DMS53 treated with DMSO at 0.1 percent for 48 hours (cell line): ENCODE results near the gene TUBGCP4.
"Not testable (repeated sequence)": the region's sequence is repeated elsewhere in the genome, so short reads cannot be mapped to it uniquely, and the experiment has no call there.

ENCODE experiments used
- DNase-seq: peaks from one replicate; lab custom pipeline; 2025; ENCODE audit not compliant: unreplicated experiment; lab: John Stamatoyannopoulos, UW

Gene TUBGCP4, protein sequence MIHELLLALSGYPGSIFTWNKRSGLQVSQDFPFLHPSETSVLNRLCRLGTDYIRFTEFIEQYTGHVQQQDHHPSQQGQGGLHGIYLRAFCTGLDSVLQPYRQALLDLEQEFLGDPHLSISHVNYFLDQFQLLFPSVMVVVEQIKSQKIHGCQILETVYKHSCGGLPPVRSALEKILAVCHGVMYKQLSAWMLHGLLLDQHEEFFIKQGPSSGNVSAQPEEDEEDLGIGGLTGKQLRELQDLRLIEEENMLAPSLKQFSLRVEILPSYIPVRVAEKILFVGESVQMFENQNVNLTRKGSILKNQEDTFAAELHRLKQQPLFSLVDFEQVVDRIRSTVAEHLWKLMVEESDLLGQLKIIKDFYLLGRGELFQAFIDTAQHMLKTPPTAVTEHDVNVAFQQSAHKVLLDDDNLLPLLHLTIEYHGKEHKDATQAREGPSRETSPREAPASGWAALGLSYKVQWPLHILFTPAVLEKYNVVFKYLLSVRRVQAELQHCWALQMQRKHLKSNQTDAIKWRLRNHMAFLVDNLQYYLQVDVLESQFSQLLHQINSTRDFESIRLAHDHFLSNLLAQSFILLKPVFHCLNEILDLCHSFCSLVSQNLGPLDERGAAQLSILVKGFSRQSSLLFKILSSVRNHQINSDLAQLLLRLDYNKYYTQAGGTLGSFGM

DNA sequence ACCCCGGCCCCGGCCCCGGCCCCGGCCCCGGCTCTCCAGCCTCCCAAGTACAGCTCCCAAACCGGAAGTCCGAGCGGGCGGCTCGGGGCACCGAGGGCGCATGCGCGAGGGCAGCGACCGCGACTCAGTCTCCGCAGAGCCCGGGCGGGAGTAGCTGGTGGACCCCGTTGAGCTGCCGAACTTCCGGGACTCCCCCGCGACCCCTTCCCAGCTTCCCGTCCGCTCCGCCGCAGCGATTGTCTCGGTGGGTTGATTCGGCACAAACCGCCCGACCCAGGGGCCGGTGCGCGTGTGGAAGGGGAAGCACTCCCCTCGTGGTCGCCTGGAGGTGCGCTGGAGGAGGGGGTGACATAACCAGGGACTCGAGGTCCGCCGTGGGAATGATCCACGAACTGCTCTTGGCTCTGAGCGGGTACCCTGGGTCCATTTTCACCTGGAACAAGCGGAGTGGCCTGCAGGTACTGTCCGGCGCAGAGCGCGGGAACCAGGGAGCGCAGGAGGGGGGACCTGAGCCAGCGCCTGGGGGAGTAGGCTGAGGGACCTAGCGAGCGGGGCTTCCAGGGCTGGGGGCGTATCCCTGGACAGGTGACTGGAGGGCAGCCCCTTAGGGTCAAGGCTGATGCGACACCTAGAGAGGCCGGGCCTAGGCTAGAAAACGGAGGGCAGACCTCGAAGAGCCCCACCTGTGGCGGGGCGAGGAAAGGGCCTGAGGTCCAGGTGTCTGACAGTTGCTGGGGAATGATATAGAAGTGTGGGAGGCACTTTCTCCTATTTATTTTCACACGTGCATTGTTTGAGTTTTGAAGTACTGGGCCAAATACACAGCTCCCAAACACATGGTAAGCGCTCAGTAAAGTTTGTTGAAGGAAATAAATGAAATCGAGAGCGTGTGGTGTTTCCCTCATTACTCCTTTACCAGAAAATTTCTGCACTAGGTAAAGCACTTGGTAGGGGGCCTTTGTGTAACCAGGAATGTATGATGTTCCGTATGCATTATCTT is at the start of gene TUBGCP4, which contains the start of gene ZSCAN29:
Gene TUBGCP4 (plus strand): TSS at position 127 of the 1,000 bp plus-strand sequence. CDS start 254 bp downstream, at position 381.
Gene ZSCAN29 (minus strand): TSS at position 69 of the 1,000 bp plus-strand sequence. CDS start 1,130 bp downstream, outside the sequence.
- DNase-seq = peak; percentile 30

DNA sequence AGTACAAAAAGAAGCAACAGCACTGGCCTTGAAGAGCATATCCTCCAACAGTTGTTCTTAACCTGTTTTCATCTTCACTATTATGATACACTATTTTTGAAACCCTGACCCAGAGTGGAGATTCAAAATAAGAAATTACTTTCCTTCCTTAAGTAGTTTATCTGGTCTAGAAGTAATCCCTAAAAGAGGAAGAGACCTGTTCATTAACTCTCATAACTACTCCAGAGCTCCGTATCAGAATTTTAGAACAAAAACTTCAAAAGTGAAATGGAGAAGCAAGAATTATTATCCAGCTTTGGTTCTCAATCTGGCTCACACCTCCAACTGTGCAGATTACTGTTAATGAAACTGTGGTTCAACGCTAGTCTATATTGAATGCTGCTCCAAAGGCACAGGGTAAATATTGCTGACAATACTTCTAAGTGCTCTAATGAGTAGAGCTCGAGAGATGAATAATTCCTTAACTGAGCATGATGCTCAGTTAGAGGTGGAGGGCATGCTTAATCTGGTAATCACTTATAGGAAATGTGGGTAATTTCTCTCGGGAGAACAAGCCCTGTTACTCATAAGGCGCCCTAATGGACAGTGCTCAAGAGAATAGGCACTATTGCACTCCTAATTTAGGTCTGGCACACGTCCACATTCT is 45.7 kb upstream of the TUBGCP4 start:
- no peak for DNase-seq

DNA sequence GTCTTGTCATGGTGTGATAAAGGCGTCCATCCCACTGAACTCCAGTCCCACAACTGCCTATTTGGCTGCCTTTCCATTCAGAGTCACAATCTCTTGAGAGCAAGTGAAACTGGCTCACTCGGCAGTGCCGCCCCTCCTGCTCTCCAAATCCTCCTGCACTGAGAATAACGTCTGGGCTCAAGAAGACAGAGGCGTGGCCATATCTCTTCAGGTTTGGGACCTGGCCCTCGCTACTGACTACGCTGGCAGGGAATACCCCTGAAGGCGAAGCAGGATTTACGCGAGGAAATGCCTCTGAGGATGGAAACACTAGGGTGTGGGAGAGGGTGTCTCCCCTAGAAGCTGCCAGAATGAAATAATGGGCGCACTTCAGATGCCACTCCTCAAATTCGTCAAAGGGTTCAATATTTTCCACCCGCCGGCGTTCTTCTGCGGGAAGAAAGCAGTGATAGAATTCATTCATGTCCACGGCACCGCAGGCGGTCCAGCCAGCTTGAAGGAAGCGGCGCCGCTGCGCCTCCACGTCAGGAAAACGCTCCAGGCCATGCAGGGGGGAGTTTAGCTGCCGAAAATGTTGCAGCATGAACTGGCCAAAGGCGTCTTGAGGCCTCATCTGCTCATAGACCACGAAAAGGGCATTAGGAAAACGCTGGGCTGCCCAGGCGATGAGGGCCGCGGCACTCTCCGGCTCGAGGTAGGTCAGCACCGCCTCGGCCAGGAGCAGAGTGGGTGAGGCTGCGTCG is 41.5 kb upstream of the TUBGCP4 start:
- no peak for DNase-seq

DNA sequence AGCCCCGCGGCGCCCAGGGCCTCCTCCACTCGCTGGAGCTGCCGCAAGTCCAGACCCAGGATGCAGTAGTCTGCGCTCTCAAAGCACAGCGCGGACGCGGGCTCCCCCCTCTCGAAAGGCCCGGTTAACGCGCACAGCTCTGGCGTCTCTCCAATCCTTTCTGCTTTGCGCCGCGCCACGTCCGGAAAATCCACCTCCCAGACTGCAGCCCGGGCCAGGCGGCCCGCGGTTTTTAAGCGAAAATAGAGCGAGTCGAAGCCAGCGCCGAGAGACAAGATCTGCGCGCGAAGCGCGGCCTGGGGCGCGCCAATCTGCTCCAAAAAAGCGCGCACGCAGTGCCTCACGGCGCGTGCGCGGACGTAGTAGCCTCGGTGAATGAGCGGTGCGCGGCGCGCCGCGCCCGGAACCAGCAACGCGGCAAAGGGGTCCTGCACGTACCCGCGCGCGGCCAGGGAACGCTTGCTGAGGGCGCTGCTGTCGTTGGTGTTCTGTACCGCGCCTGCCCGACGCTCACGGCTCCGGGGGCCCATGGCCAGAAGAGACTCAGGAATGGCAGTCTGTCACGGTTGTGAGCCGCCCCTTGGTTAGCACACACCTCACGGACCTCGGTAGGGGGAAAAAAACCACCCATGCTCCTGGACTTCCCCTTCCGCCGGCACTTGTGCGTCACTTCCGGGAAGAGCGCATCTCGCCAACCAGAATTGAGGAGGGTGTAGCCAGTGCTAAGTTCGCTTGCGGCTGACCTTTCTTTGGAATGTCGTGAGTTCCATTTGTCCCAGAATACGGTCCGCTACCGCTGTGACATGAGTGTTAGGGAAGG is 40.7 kb upstream of the TUBGCP4 start, which contains the start of gene LCMT2:
Gene LCMT2 (minus strand): TSS at position 614 of the 820 bp plus-strand sequence. CDS start 84 bp downstream, at position 530.
- peak; percentile 67 for DNase-seq

DNA sequence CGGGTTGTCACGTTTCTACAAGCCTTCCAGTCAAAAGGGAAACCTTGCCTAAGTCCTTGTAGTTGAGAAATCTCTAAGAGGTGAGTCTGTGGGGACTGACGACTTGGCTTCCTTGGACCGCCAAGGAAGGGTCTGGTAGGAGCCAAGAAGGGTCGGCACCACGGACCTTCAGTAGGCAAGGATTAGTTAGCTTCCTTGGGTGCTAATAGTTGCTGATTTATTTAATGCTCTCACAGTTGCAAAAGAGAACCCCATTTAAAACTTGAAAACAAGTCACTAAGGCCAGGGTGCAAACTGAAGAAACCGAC is 40.2 kb upstream of the TUBGCP4 start:
- no peak for DNase-seq

DNA sequence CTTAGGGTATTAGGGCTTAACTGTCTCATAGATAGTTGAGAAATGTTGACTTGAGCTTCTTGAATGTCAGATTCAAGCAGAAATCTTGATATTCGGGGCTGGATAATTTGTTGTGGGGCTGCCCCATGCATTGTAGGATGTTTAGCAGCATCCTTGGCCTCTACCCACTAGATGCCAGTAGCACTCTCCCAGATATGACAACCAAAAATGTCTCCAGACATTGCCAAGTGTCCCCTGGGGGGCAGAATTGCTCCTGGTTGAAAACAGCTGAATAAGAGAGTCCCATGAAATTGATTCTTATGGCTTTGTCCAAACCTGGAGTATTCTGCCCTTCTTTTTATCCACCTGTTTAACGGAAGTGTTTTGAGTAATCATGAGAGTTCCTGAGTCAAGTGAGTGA is 24.6 kb upstream of the TUBGCP4 start:
- DNase-seq = no peak

DNA sequence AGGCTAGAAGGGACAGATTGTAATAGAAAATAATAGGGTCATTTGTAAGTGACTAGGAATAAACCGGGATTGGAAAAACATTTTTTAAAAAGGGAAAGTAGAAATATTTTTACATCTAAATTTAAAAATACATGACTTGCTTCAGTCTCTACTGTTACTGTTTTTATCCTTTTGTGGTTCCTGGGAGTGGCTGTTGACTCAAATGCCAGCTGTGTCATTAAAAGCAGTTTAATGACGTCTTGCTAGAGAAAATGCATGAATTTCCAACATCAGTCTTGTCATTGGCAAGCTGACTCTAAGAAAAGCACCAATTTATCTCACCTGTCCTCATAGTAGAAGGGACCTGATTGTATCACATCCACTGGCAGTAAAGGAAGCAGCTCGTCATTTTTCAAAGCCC is 23.8 kb upstream of the TUBGCP4 start:
- no peak for DNase-seq

DNA sequence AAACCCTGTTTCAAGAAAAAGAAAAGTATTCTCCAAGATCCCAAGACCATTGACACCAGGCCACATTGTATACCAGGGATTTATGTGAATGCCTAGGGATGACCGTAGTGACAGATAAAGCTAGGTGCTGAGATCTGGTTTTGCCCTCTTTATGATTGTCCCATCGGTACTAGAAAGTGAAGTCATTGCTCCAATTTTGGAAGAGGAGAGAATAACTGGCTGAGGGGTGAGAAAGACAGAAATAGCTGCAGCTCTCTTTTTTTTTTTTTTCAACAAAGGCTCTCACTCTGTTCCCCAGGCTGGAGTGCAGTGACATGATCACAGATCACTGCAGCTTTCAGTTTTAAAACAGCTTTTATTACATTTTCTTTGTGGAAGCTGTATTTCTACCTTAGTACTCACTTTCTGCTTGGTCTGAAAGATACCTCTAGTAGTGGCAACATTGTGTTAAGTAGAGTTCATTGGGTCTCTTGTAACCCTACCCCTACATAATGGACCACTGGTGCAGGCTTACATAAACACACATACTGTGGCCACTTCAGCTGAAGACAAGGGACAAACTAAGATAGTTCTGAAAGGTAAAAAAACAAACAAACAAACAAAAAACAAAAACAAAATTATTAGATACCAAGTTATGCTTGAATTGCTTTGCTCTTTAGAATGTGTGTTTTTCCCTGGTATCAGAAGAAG is 18.1 kb upstream of the TUBGCP4 start:
- no peak for DNase-seq

DNA sequence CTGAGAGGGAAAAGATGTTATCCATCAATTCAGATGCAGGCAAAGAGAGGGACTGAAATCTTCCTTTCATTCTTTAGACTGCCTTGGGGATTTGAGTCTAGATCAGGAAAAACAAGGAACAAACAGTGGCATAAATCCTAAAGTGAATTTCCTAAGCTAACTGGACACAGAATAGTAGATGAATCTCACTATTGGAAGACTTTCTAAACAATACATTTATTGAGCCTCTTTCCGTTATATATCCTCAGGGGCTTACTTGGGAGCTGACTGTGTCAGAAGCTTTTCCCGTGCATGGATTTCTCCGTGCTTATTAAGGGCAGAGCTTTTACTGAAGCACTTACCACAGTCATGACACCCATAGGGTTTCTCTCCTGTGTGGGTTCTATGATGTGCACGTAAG is 10.1 kb upstream of the TUBGCP4 start:
- no peak for DNase-seq

DNA sequence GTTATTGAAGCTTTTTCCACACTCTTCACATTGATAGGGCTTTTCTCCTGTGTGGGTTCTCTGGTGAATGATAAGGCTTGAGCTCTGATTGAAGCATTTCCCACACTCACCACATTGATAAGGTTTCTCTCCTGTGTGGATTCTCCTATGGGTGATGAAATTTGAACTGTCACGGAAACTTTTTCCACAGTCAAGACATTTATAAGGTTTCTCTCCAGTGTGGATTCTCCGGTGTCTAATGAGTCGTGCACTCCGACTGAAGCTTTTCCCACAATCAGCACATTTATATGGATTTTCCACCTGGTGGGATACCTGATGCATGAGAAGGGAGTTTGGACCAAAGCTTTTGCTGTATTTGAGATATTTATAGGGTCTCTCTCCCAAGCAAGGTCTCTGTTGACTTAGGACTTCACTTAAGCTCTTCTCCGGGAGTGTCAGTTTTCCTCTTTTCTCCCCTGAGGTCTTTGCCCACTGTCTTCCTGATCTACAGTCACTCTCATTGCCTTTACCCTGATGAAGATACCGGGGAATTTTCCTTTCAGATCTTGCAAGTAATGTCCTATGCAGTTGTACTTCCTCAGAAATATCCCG is 9.5 kb upstream of the TUBGCP4 start:
- no peak for DNase-seq

DNA sequence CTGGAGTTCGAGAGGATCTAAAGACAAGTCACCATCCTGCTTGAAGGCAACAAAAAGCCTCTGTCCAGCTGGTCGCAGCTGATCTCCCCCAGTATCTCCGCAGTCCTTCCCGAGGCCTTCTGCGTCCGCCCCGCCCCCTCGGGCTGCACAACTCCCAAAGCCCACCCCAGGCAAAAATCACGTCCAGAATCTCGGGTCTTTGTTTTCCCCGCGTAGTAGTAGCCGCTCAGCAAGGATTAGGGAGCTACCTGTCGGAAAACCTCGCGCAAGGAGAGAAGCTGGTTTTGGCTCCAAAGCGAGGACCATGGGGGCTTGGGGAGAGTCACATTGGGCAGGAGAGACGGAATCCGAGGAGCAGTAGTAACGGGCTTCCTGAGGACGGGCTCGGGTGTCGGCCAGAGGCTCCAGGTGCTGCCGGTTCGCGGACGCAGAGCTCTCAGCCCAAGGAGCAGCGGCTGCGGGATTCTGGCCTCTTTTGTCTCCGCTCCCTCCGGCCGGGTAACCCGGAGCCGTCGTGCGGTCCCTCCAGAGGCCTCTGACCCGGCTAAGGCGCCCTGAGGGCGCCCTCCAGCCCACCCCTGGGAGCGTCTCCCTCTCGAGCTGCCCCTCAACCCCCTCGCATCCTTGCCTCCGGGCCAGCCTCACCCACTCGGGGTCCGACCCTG is 459 bp upstream of the TUBGCP4 start:
- peak; percentile 7 for DNase-seq

DNA sequence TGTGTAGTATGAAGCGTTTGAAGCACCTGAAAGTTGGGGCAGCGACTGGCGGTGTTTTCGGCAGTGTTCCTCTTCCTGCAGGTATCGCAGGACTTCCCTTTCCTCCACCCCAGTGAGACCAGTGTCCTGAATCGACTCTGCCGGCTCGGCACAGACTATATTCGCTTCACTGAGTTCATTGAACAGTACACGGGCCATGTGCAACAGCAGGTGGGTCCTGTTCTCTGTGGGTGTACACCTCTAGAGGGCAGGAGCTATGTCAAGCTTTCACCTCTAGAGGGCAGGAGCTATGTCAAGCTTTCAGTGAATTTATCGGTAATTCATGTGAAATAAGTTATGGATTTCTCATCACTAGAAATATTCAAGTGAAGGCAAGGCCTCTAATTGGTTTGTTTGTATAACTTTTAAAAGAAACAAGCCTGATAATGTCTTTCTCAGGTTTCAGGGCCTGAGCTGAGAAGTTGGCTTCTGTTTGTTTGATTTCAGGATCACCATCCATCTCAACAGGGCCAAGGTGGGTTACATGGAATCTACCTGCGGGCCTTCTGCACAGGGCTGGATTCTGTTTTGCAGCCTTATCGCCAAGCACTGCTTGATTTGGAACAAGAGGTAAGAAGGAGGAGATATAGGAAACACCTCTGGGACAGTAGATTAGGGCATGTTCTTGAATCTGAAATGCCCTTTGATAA is 5.3 kb downstream of the TUBGCP4 start:
- DNase-seq = peak; percentile 6

DNA sequence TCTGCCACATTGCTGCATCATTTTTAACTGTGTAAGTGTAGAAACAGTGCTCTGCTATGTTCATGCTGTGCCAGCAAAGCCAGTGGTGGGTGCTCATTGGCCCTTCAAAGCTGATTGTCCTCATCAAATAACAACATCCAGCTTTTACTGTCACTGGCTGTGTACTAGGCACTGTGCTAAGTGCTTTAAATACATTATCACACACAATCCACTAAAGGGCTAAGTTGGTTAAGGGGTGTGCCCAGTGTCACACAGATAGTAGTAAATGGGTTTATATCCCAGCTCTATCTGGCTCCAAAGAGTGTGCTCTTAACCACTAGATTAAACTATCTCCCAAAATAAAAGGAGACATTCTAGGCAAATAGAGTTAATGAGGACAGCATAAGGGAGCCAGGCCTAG is 7.7 kb downstream of the TUBGCP4 start:
- DNase-seq = no peak

DNA sequence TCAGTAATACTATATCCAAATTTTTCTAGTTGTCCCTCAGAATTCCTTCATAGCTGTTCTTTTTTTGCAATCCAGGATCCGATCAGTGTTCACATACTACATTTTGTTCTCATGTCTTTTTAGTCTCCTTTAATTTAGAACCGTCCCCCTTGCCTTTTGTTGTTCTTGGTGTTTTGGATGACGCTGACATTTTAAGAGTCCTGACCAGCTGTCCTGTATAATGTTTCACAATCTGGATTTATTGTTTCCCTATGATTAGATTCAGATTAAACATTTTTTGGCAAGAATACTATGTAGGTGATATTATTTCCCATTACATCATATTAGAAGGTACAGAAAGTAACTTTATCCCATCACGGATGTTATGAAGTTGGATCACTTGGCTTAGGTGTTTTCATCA is 11.4 kb downstream of the TUBGCP4 start:
- no peak for DNase-seq

DNA sequence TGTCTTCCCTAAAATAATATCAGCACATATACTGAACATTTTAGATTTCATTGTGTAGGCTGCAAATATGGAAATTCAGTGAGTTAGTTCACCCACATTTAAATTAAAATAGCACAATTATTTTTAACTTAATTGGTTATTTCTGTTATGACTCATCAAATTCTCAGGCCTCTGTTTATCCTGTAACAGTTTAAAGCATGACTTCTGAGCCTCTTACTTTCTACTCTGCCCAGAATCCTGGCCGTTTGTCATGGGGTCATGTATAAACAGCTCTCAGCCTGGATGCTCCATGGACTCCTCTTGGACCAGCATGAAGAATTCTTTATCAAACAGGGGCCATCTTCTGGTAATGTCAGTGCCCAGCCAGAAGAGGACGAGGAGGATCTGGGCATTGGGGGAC is 12.2 kb downstream of the TUBGCP4 start:
- no peak for DNase-seq

DNA sequence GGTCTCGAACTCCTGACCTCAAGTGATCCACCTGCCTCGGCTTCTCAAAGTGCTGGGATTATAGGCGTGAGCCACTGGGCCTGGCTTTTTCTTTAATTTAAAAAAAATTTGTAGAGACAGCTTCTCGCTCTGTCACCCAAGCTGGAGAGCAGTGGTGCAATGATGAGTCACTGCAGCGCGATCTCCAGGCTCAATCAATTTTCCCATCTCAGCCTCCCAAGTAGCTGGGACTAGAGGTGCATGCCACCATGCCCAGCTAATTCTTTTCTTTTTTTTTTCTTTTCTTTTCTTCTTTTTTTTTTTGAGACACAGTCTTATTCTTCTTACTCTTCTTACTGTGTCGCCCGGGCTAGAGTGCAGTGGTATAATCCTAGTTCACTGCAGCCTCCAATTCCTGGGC is 19.8 kb downstream of the TUBGCP4 start:
- no peak for DNase-seq

DNA sequence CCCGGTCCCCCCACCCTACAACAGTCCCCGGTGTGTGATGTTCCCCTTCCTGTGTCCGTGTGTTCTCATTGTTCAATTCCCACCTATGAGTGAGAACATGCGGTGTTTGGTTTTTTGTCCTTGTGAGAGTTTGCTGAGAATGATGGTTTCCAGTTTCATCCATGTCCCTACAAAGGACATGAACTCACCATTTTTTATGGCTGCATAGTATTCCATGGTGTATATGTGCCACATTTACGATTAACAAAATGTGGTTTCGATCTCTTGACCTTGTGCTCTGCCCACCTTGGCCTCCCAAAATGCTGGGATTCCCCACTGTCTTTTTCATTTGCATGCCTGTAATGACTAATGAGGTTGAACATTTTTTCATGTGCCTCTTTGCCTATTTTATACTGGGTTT is 22.7 kb downstream of the TUBGCP4 start:
- not testable (repeated sequence) for DNase-seq
